ENCODE results near the gene XKR3.
"Not testable (repeated sequence)": the region's sequence is repeated elsewhere in the genome, so short reads cannot be mapped to it uniquely, and the experiment has no call there.

The XKR3 gene

DNA sequence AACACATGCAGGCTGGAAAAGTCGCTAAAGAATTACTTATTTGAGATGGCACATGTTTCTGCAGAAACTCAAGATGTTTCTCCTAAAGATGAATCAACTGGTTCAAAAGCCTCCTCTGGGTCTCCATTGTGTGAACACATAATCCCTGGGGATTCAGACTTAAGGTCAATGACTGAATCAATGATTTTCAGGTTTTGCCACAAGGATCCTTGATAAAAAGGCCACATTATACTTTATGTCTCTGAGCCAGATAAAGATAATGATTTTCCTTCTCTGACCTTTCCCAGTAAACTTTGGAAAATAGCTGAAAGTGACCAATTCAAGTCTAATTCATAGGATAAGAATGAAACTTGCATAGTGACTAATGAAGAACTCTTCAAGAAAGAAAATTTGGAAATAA is 2.3 kb upstream of the XKR3 start:
- TF ChIP-seq POLR2A (IDR thresholded peaks at IDR 0.05; ENCODE audit: low read length) (no peak), GATA1 (IDR thresholded peaks at IDR 0.05; ENCODE audit: low read depth, low read length) (no peak)
- DNase-seq = no peak

DNA sequence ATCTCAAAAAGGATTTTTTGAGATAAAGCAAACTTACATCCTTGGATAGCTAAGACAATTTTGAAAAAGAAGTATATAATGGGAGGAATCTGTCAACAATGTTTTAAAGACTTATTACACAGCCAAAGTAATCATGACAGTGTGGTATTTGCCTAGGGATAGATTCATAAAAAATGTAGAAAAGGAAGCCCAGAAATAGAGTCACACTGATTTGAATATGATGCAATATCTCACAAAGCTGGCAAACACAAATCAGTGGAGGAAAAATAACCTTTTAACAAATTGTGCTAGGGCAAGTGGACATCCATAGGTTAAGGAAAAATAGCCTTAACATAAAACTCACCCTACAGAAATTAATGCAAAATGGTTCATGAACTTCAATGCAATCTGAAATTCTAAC is 6.0 kb downstream of the XKR3 start:
- DNase-seq = no peak
- TF ChIP-seq POLR2A (IDR thresholded peaks at IDR 0.05; ENCODE audit: low read length) = no peak
- no peak for TF ChIP-seq GATA1 (IDR thresholded peaks at IDR 0.05; ENCODE audit: low read depth, low read length)

DNA sequence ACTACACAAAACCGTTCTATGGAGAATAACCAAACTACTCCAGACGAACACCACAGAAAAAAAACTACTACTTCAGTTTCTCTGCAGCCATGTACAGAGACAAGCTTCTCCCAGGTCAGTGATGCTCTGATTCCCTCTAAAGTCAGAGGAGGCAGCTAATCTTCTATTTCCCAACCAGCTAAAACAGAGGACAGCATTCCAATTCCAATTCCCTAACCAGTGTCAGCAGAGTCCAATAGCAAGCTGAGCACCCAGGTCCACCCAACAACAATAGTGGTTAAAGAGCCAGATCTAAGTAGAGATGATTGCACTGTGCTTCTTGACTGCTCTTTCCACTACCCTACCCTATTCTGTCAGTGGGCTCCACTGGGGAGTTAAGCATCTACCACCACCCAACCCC is 6.7 kb downstream of the XKR3 start:
- no peak for DNase-seq
- TF ChIP-seq POLR2A (IDR thresholded peaks at IDR 0.05; ENCODE audit: low read length) = no peak
- no peak for TF ChIP-seq GATA1 (IDR thresholded peaks at IDR 0.05; ENCODE audit: low read depth, low read length)

DNA sequence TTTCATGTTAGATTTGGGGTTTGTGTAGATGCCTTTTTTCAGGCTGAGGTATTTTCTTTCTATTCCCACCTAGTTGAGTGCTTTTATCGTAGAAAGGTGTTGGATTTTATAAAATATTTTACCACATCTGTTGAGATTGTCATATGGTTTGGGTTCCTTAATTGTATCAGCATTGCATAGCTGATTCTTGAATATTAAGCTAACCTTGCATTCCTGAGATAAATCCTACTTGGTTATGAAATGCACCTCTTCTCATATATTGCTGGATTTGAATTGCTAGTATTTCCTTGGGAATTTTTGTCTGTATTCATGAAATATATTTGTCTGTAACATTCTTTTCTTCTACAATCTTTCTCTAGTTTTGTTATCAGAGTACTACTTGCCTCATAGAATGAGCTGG is 10.1 kb downstream of the XKR3 start:
- no peak for DNase-seq
- TF ChIP-seq POLR2A (IDR thresholded peaks at IDR 0.05; ENCODE audit: low read length) = no peak
- no peak for TF ChIP-seq GATA1 (IDR thresholded peaks at IDR 0.05; ENCODE audit: low read depth, low read length)

DNA sequence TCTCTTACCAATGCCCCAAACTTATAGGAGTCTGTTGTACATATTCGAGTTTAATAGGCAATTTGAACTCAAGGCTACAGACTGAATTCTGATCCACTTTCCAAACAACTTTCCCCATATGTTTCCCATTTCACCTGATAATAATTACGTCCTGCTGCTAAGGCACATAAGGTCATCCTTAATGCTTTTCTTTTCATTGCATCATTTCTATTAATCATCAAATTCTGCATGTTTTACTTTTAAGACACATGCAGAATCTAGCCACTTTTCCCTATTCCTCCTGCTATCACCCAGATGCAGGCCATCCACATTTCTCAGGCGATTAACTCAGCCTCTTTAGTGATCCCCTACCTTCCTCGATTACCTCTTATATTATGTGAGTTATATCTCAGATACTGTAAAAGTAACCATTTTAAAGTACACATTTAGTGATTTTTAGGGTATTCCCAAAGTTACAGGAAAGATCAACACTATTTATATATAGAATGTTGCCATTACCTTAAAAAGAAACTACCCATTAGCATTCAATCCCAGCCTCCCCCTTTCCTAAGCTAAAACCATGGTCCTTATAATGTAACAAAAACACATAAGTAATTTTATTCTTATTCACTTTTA is 14.9 kb downstream of the XKR3 start:
- no peak for DNase-seq
- TF ChIP-seq POLR2A (IDR thresholded peaks at IDR 0.05; ENCODE audit: low read length) (no peak), GATA1 (IDR thresholded peaks at IDR 0.05; ENCODE audit: low read depth, low read length) (no peak)

DNA sequence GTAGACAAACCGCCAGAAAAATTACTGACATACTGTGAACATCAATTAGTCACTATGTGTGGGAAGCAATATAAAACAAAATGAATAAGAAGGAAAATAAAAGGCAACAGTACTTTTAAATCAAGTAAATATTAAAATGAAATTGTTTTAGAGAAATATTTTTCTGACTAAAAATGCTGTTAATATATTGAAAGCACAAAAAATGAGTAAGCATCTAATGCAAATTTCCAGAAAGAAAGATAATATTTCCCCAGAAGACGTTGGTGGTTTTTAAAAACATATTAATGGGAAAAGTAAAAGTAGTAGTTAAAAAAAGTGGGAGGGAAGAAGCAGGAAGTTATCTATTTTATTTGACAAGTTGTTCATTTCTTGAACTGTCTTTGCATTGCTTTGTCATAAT is 16.5 kb downstream of the XKR3 start:
- DNase-seq = no peak
- no peak for TF ChIP-seq GATA1 (IDR thresholded peaks at IDR 0.05; ENCODE audit: low read depth, low read length)
- no peak for TF ChIP-seq POLR2A (IDR thresholded peaks at IDR 0.05; ENCODE audit: low read length)

DNA sequence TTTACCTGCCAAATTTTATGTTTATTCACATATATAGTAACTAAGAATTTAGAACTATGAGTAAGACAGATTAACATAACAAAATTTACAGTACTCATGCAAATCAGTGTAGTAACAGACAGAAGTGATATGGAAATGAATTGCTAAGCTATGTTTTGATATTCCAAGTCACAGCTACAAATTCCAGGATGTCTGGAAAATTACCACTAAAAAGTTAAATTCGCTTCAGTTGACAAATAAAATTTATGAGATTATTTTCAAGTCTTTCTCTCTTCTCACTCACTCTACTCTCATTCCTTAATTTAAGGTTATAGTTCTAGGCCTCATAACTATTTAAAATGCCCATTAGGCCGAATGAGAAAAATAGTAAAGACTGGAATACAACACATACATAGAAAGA is 18.1 kb downstream of the XKR3 start:
- no peak for DNase-seq
- TF ChIP-seq GATA1 (IDR thresholded peaks at IDR 0.05; ENCODE audit: low read depth, low read length) = no peak
- no peak for TF ChIP-seq POLR2A (IDR thresholded peaks at IDR 0.05; ENCODE audit: low read length)

DNA sequence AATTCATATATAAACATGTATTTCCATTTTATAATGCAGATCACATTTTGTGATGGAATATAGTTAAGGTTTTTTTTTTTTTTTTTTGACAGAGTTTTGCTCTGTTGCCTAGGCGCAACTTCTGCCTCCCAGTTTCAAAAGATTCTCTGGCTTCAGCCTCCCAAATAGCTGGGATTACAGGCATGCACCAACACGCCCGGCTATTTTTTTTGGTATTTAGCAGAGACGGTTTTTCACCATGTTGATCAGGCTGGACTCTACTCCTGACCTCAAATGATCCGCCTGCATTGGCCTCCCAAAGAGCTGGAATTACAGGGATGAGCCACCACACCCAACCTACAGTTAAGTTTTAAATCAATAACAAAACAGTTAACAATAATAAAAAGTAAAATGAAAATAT is 18.8 kb downstream of the XKR3 start:
- DNase-seq = no peak
- no peak for TF ChIP-seq GATA1 (IDR thresholded peaks at IDR 0.05; ENCODE audit: low read depth, low read length)
- TF ChIP-seq POLR2A (IDR thresholded peaks at IDR 0.05; ENCODE audit: low read length) = no peak

DNA sequence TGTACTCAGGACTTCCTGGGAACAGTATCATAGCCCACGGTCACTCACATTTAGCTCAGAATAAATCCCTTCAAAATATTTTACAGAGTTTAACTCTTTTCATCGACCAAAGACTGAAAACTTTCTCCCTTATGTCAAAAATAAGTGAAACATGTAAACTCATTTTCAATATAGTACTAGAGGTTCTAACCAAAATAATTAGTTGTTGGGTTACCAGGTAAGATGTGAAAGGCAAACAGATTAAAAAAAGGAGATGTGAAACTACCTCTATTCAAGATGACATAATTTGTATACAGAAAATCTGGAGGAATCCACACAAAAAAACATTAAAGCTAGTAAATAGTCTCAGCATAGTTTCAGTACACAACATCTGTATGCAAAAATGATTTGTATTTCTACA is 20.3 kb downstream of the XKR3 start:
- no peak for TF ChIP-seq GATA1 (IDR thresholded peaks at IDR 0.05; ENCODE audit: low read depth, low read length)
- no peak for TF ChIP-seq POLR2A (IDR thresholded peaks at IDR 0.05; ENCODE audit: low read length)
- DNase-seq = no peak

DNA sequence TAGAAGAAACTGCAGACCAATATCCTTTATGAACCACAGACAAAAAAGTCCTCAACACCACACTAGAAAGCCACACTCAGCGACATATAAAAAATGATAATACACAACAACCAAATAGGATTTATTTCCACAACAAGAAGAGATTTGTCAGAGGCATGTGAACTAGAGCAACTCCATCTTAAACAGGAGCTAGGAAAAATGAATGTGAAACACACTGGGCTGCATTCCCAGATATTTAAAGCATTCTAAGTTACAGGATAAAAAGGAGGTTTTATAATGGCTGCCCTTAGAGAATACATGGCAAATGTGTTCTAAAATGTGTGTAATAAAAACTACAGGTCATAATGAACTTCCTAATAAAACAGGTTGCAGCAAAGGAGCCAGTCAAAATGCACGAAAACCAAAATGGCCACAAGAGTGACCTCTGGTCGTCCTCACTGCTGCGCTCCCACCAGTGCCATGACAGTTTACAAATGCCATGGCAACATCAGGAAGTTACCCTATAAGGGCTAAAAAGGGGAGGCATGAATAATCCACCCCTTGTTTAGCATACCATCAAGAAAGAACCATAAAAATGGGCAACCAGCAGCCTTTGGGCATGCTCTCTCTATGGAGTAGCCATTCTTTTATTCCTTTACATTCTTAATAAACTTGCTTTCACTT is 21.8 kb downstream of the XKR3 start:
- TF ChIP-seq GATA1 (IDR thresholded peaks at IDR 0.05; ENCODE audit: low read depth, low read length) = no peak
- TF ChIP-seq POLR2A (IDR thresholded peaks at IDR 0.05; ENCODE audit: low read length) = no peak
- DNase-seq = no peak

DNA sequence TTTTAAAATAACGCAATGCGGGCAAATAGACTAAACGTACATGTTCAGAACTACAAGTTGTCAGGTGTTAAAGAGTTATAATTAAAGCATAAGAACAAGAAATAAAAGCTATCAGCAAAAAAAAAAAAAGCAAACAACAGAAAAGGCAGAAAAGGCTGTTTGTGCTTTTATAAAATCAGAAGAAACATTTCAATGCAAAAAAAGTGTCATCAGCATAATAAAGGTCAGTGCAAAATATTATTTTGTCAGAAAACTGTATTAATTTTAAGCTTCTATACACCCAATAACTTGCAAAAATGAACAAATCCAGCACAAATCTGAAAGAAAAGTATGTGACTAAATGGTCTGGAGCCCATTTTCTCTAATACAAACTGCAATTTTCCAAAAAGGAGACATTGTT is 23.6 kb downstream of the XKR3 start:
- no peak for DNase-seq
- TF ChIP-seq GATA1 (IDR thresholded peaks at IDR 0.05; ENCODE audit: low read depth, low read length) (no peak), POLR2A (IDR thresholded peaks at IDR 0.05; ENCODE audit: low read length) (no peak)

DNA sequence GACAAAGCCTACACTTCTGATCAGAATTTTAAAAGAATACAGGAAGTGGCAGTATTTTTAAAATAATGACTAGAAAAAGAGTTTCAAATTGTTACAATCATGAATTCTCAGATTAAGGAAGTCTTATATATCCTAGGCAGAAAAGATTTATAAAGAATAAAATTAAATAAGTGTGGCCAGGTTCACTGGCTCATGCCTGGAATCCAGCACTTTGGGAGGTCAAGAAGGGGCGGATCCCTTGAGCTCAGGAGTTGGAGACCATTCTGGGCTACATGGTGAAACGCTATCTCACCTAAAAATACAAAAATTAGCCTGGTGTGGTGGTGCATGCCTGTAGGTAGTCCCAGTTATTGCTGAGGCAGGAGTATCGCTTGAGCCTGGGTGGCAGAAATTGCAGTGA is 24.1 kb downstream of the XKR3 start:
- DNase-seq = no peak
- no peak for TF ChIP-seq GATA1 (IDR thresholded peaks at IDR 0.05; ENCODE audit: low read depth, low read length)
- no peak for TF ChIP-seq POLR2A (IDR thresholded peaks at IDR 0.05; ENCODE audit: low read length)

DNA sequence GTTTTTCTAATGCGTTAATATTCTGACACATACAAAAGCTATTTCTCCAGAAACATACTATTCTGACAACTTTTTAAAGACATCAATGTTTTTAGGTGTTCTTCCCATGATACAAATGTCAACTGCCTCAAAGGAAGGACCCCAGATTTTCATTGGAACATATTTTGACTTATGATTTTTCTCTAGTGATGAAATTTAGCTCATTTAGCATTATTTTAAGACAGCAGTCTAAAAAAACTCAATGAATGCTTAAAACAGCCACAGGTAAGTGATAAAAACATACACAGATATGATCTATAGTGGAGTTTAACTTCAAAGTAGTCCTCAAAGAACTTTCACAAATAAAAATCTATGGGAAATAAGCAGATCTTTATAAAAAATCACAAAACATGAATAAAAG is 24.9 kb downstream of the XKR3 start:
- TF ChIP-seq POLR2A (IDR thresholded peaks at IDR 0.05; ENCODE audit: low read length) (no peak), GATA1 (IDR thresholded peaks at IDR 0.05; ENCODE audit: low read depth, low read length) (no peak)
- DNase-seq = no peak

DNA sequence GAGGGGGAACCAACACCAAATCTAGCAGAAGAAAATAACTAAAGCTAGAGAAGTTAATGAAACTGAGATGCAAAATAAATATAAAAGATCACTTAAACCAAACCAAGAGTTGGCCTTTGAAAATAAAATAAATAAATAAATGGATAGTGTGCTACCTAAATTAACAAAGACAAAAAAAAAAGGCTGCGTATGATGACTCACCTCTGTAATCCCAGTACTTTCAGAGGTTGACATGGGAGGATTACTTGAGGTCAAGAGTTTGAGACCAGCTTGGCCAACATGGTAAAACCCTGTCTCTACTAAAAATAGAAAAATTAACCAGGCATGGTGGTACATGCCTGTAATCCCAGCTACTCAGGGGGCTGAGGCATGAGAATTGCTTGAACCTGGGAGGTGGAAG is 29.7 kb downstream of the XKR3 start:
- not testable (repeated sequence) for DNase-seq

DNA sequence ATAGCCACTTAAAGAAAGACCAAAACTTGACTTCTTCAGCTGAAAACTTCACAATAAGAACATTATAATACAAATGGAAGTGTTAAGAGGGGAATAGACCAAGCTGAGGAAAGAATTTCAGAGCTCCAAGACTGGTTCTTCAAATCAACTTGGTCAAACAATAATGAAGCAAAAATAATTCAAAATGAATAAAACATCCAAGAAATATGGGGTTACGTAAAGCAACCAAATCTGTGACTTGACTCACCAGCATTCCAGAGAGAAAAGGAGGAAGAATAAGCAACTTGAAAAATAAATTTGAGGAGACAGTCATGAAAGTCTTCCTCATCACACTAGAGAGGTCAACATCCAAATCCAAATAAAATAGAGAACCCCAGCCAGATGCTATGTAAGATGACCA is 31.4 kb downstream of the XKR3 start:
- DNase-seq = no peak
- TF ChIP-seq POLR2A (IDR thresholded peaks at IDR 0.05; ENCODE audit: low read length) (no peak), GATA1 (IDR thresholded peaks at IDR 0.05; ENCODE audit: low read depth, low read length) (no peak)

Data from erythroblast (primary cell).